ENCODE data around the gene INPPL1. TPM values are rescaled to one million over a fixed set of nuclear protein-coding genes. Genes with fewer than 3 reads are reported as not detected.

The INPPL1 gene
- total RNA-seq, 2 experiments from 2014 or later: 103 to 195 TPM

- Histone ChIP-seq H2AFZ (ENCODE audit: low read length) (no peak overlapping the region), H3K27ac (ENCODE audit: low read depth, low read length, poor library complexity, severe bottlenecking) (no peak overlapping the region), H3K79me2 (ENCODE audit: insufficient read depth, low read depth, low read length) (peaks cover 10% of the 10 kb centered on the region; the same call in 1 of the 2 replicates), H4K20me1 (ENCODE audit: insufficient read depth, low read length) (no peaks in the 10 kb centered on the region), H3K9me2 (ENCODE audit: insufficient read depth, low read length) (no peaks in the 10 kb centered on the region), H3K36me3 (ENCODE audit: insufficient read depth, low read length) (peaks cover 79% of the 10 kb centered on the region), H3K4me1 (ENCODE audit: insufficient read depth, low read length, poor library complexity, severe bottlenecking) (peaks cover 23% of the 10 kb centered on the region), H3K9me3 (ENCODE audit: low read length) (no peaks in the 10 kb centered on the region), H3K4me2 (ENCODE audit: low read length) (no peak overlapping the region), H3K4me3 (ENCODE audit: low read depth, low read length, poor library complexity, severe bottlenecking) (no peak overlapping the region)
- intact Hi-C loops (cut with micrococcal nuclease; ENCODE audit: unreplicated experiment): no loop called here
- ChIA-PET CTCF (ENCODE audit: unreplicated experiment) (no interaction called here), POLR2A (no interaction called here)
- TF ChIP-seq EZH2phosphoT487 (IDR thresholded peaks at IDR 0.05; ENCODE audit: borderline replicate concordance, low read depth, low read length) (no peak), CTCF (conservative IDR thresholded peaks at IDR 0.05; ENCODE audit: low read length) (no peak)
- BruUV-seq (replicated peaks): no TSS peak
- no peak for DNase-seq (ENCODE audit: low spot score)
Measured at GRCh38 chr11:72229336-72229924, 4.9 kb downstream of the INPPL1 start.

DNA sequence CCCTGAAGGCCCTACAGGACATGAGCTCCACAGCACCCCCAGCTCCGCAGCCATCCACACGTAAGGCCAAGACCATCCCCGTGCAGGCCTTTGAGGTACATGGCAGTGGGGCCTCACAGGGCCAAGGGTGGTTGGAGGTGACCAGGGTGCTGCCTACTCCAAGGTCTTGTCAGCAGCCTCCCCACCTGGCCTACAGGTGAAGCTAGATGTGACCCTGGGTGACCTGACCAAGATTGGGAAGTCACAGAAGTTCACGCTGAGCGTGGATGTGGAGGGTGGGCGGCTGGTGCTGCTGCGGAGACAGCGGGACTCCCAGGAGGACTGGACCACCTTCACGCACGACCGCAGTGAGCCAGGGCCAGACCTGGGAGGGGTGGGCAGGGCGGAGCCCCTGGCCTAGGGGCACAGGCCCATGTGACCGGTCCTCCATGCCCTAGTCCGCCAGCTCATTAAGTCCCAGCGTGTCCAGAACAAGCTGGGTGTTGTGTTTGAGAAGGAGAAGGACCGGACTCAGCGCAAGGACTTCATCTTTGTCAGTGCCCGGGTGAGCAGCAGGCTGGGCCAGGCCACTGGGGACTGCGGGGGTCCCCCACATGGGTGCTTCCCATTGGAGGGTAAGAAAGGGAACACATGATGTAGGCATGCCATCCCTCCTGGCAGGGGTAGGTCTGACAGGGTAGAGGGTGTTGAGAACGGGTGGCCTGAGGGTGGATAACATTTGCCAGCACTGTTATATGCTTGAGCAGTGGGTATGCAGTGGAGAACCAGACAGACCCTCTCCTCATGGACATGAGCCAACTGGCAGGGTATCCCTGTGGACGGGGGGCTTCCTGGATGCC, 5.6 kb downstream of the INPPL1 start:
- no peak overlapping the region for H3K4me3 ChIP-seq (ENCODE audit: low read depth, low read length, poor library complexity, severe bottlenecking)
- CTCF ChIA-PET (ENCODE audit: unreplicated experiment): no interaction called here
- H3K4me2 ChIP-seq (ENCODE audit: low read length): no peak overlapping the region
- TF ChIP-seq EZH2phosphoT487 (IDR thresholded peaks at IDR 0.05; ENCODE audit: borderline replicate concordance, low read depth, low read length) (no peak), CTCF (conservative IDR thresholded peaks at IDR 0.05; ENCODE audit: low read length) (no peak)
- peaks cover 86% of the 10 kb centered on the region for H3K36me3 ChIP-seq (ENCODE audit: insufficient read depth, low read length)
- H3K9me3 ChIP-seq (ENCODE audit: low read length): no peaks in the 10 kb centered on the region
- no peak overlapping the region for H2AFZ ChIP-seq (ENCODE audit: low read length)
- H3K4me1 ChIP-seq (ENCODE audit: insufficient read depth, low read length, poor library complexity, severe bottlenecking): peaks cover 23% of the 10 kb centered on the region
- intact Hi-C loops (cut with micrococcal nuclease; ENCODE audit: unreplicated experiment): no loop called here
- H4K20me1 ChIP-seq (ENCODE audit: insufficient read depth, low read length): no peaks in the 10 kb centered on the region
- no peaks in the 10 kb centered on the region for H3K9me2 ChIP-seq (ENCODE audit: insufficient read depth, low read length)
- POLR2A ChIA-PET: no interaction called here
- no TSS peak for BruUV-seq (replicated peaks)
- DNase-seq (ENCODE audit: low spot score): no peak
- peaks cover 9% of the 10 kb centered on the region; the same call in 1 of the 2 replicates for H3K79me2 ChIP-seq (ENCODE audit: insufficient read depth, low read depth, low read length)
- H3K27ac ChIP-seq (ENCODE audit: low read depth, low read length, poor library complexity, severe bottlenecking): no peak overlapping the region
